G401.6 (cell line): ENCODE measurements around the gene APLN.

Source experiments
- FAIRE-seq: peaks from 2 replicates; lab custom pipeline; 2012; peaks lifted over from hg19 to GRCh38; lab: Jason Lieb, UNC

Gene APLN

GRCh38 chrX:129654652-129655546 is at the start of gene APLN:
APLN (minus strand) TSS chrX:129654956; CDS start chrX:129654630, 326 bp downstream.
- no peak for FAIRE-seq

GRCh38 chrX:129704491-129704890 is 49.7 kb upstream of the APLN start:
- no peak for FAIRE-seq

GRCh38 chrX:129701624-129702069 is 46.9 kb upstream of the APLN start:
- no peak for FAIRE-seq

GRCh38 chrX:129700536-129700935 is 45.8 kb upstream of the APLN start:
- FAIRE-seq: no peak

GRCh38 chrX:129698150-129698549 is 43.4 kb upstream of the APLN start:
- no peak for FAIRE-seq

- FAIRE-seq: no peak
These were observed 42.6 kb upstream of the APLN start for GRCh38 chrX:129697204-129697829.

- no peak for FAIRE-seq
These were observed 41.9 kb upstream of the APLN start for GRCh38 chrX:129696463-129697155.

- no peak for FAIRE-seq
These were observed 41.2 kb upstream of the APLN start for GRCh38 chrX:129695937-129696336.

- FAIRE-seq: no peak
These were observed 40.8 kb upstream of the APLN start for GRCh38 chrX:129695535-129695934.

- no peak for FAIRE-seq
These were observed 40.0 kb upstream of the APLN start for GRCh38 chrX:129694805-129695204.

GRCh38 chrX:129693354-129693753 is 38.6 kb upstream of the APLN start:
- no peak for FAIRE-seq

GRCh38 chrX:129690435-129690834 is 35.7 kb upstream of the APLN start:
- no peak for FAIRE-seq

GRCh38 chrX:129689796-129690195 is 35.0 kb upstream of the APLN start:
- no peak for FAIRE-seq

- no peak for FAIRE-seq
These were observed 33.3 kb upstream of the APLN start for GRCh38 chrX:129688097-129688496.

GRCh38 chrX:129686422-129686948 is 31.7 kb upstream of the APLN start:
- no peak for FAIRE-seq

- no peak for FAIRE-seq
These were observed 28.2 kb upstream of the APLN start for GRCh38 chrX:129682979-129683378.

- no peak for FAIRE-seq
These were observed 25.1 kb upstream of the APLN start for GRCh38 chrX:129679901-129680300.

GRCh38 chrX:129678614-129679195 is 23.9 kb upstream of the APLN start:
- FAIRE-seq: no peak

GRCh38 chrX:129667412-129667811 is 12.7 kb upstream of the APLN start:
- no peak for FAIRE-seq

GRCh38 chrX:129665916-129666644 is 11.3 kb upstream of the APLN start:
- FAIRE-seq: peak; percentile 62

- no peak for FAIRE-seq
These were observed 8.4 kb upstream of the APLN start for GRCh38 chrX:129663171-129663570.

- FAIRE-seq: no peak
These were observed 6.6 kb upstream of the APLN start for GRCh38 chrX:129661369-129661768.
